ENCODE results near the gene CD36. TPM values are rescaled to one million over a fixed set of nuclear protein-coding genes. Genes with fewer than 3 reads are reported as not detected.

Gene CD36
- total and polyA plus RNA-seq, 4 experiments from 2014 or later: 0.30 to 4.3 (median 3.6) TPM; not detected in 1

DNA sequence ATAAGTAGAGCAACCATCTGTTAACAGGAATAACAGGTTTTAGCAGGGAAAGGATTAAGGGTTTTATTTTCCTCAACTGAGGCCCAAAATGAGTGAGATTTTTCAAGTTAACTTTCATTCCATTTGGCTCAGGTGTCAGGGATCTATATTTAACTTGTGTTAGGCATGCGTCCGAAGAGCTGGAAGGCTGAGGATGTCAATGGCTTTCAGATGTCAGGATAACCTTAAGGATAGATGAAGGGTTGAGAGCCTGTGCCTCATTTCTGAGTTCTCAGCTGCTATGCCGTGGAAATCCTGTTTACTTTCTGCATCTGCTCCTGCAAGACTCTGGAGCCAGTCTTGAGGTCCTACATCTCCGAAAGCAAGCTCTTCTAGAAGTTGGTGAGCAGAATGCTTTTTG lies 36.4 kb upstream of the CD36 start:
- H3K9me3 Mint-ChIP-seq: peaks cover 0 to 6% (median 0%) of the 10 kb centered on the region in 8 donors
- no peaks in the 10 kb centered on the region for H3K27me3 ChIP-seq (ENCODE audit: insufficient read depth, low read length)
- H3K4me1 ChIP-seq (ENCODE audit: insufficient read depth, low read length): no peaks in the 10 kb centered on the region
- H3K9me3 ChIP-seq (ENCODE audit: control insufficient read depth in 1 of 2, low read length in 2 of 2): no peaks in the 10 kb centered on the region
- no peak overlapping the region for H3K4me3 ChIP-seq (ENCODE audit: low read length in 2 of 2)
- DNase-seq: no peak
- H3K27me3 Mint-ChIP-seq: no peaks in the 10 kb centered on the region
- H3K4me1 Mint-ChIP-seq: no peaks in the 10 kb centered on the region
- H3K27ac ChIP-seq (ENCODE audit: low read depth, low read length): no peak overlapping the region
- no peaks in the 10 kb centered on the region for H3K36me3 ChIP-seq (ENCODE audit: insufficient read depth, low read length)
- no peak overlapping the region for H3K27ac Mint-ChIP-seq
- CTCF ChIA-PET (ENCODE audit: partially characterized antibody): interaction anchor here (0.6 kb wide), 1 partner anchor 233 kb away, joined by 3 read pairs; no protein-coding TSS in a partner anchor
- H3K36me3 Mint-ChIP-seq: no peaks in the 10 kb centered on the region
- H3K4me3 Mint-ChIP-seq: no peak overlapping the region
- POLR2A ChIA-PET (ENCODE audit: partially characterized antibody): no interaction called here
- intact Hi-C loops (cut with micrococcal nuclease): no loop called here

DNA sequence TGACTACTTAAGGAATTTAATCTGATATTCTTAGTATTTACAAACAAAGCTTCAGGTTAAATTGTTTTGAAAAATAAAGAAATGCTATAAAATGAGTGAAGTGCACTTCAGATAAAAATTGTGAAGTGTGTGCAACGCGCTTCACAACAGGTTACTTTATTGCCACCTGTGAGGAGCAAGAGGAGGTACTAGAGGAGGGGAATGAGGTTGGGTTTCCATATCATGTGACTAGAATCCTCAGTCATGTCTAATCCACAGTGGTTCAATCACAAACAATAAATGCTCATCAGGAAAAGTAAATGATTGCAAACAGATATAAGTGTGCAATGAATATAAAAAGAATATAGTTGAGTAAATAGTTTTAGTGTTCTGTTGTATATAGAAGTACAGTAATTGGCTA lies 34.5 kb upstream of the CD36 start:
- no peak for DNase-seq
- Histone ChIP-seq H3K27me3 (ENCODE audit: insufficient read depth, low read length) (no peaks in the 10 kb centered on the region), H3K36me3 (ENCODE audit: insufficient read depth, low read length) (no peaks in the 10 kb centered on the region), H3K4me1 (ENCODE audit: insufficient read depth, low read length) (no peaks in the 10 kb centered on the region), H3K9me3 (ENCODE audit: control insufficient read depth in 1 of 2, low read length in 2 of 2) (no peaks in the 10 kb centered on the region), H3K4me3 (ENCODE audit: low read length in 2 of 2) (no peak overlapping the region), H3K27ac (ENCODE audit: low read depth, low read length) (no peak overlapping the region)
- Mint-ChIP-seq H3K4me1 (no peaks in the 10 kb centered on the region), H3K27ac (no peak overlapping the region), H3K4me3 (no peak overlapping the region), H3K27me3 (no peaks in the 10 kb centered on the region), H3K9me3 (peaks cover 0 to 10% (median 0%) of the 10 kb centered on the region in 8 donors), H3K36me3 (no peaks in the 10 kb centered on the region)
- intact Hi-C loops (cut with micrococcal nuclease): no loop called here
- CTCF ChIA-PET (ENCODE audit: partially characterized antibody): no interaction called here
- POLR2A ChIA-PET (ENCODE audit: partially characterized antibody): no interaction called here

GRCh38 chr7:80604436-80604835 lies 34.0 kb upstream of the CD36 start:
- H3K4me3 Mint-ChIP-seq: no peak overlapping the region
- Histone ChIP-seq H3K9me3 (ENCODE audit: control insufficient read depth in 1 of 2, low read length in 2 of 2) (no peaks in the 10 kb centered on the region), H3K36me3 (ENCODE audit: insufficient read depth, low read length) (no peaks in the 10 kb centered on the region), H3K27ac (ENCODE audit: low read depth, low read length) (no peak overlapping the region), H3K4me3 (ENCODE audit: low read length in 2 of 2) (no peak overlapping the region), H3K4me1 (ENCODE audit: insufficient read depth, low read length) (no peaks in the 10 kb centered on the region), H3K27me3 (ENCODE audit: insufficient read depth, low read length) (no peaks in the 10 kb centered on the region)
- H3K9me3 Mint-ChIP-seq: peaks cover 0 to 9% (median 1%) of the 10 kb centered on the region in 8 donors
- no peaks in the 10 kb centered on the region for H3K36me3 Mint-ChIP-seq
- intact Hi-C loops (cut with micrococcal nuclease): no loop called here
- H3K27me3 Mint-ChIP-seq: no peaks in the 10 kb centered on the region
- no peak for DNase-seq
- no peak overlapping the region for H3K27ac Mint-ChIP-seq
- no peaks in the 10 kb centered on the region for H3K4me1 Mint-ChIP-seq
- ChIA-PET CTCF (ENCODE audit: partially characterized antibody) (no interaction called here), POLR2A (ENCODE audit: partially characterized antibody) (no interaction called here)

DNA sequence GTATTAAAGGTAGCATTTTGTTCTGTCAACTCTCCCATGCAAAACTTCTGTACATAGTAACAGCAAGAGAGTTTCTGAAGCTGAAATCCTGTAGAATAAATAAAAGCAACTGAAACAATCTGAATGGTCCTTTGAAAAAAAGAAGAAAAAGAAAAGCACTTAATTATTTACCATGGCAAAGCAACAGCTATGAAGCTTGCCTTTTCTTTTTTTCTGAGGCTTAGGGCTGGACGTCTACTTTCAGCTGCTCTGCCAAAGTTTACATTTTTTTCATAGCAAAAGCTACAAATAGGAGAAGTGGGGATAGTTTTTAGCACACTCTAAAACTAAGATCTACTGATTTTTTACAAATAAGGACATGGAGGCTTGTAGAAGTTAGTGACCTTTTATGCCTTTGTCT lies 31.3 kb upstream of the CD36 start:
- POLR2A ChIA-PET (ENCODE audit: partially characterized antibody): no interaction called here
- Mint-ChIP-seq H3K4me1 (no peaks in the 10 kb centered on the region), H3K36me3 (no peaks in the 10 kb centered on the region), H3K9me3 (peaks cover 0 to 5% (median 0%) of the 10 kb centered on the region in 8 donors), H3K27me3 (no peaks in the 10 kb centered on the region), H3K27ac (no peak overlapping the region), H3K4me3 (no peak overlapping the region)
- Histone ChIP-seq H3K9me3 (ENCODE audit: control insufficient read depth in 1 of 2, low read length in 2 of 2) (no peaks in the 10 kb centered on the region), H3K27me3 (ENCODE audit: insufficient read depth, low read length) (no peaks in the 10 kb centered on the region), H3K4me1 (ENCODE audit: insufficient read depth, low read length) (no peaks in the 10 kb centered on the region), H3K27ac (ENCODE audit: low read depth, low read length) (no peak overlapping the region), H3K4me3 (ENCODE audit: low read length in 2 of 2) (no peak overlapping the region), H3K36me3 (ENCODE audit: insufficient read depth, low read length) (no peaks in the 10 kb centered on the region)
- intact Hi-C loops (cut with micrococcal nuclease): no loop called here
- DNase-seq: no peak
- CTCF ChIA-PET (ENCODE audit: partially characterized antibody): no interaction called here

DNA sequence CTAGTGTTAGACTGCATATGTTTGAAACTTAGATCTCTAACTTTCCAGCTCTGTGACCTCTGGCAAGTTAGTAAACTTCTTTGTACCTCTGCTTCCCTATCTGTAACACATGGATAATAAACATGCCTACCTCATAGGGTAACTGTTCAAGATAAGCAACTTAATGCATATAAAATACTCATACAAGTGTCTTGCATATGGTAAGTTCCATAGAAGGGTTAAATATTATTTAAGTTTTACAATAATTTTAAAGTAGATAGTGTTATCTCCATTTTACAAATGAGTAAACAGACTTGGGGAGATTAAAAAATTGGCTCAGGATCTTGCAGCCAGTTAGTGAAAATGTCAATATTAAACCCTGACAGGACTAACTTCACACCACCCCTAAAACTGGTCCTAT lies 30.1 kb upstream of the CD36 start:
- no peaks in the 10 kb centered on the region for H3K36me3 Mint-ChIP-seq
- Histone ChIP-seq H3K9me3 (ENCODE audit: control insufficient read depth in 1 of 2, low read length in 2 of 2) (no peaks in the 10 kb centered on the region), H3K4me3 (ENCODE audit: low read length in 2 of 2) (no peak overlapping the region), H3K4me1 (ENCODE audit: insufficient read depth, low read length) (no peaks in the 10 kb centered on the region), H3K36me3 (ENCODE audit: insufficient read depth, low read length) (no peaks in the 10 kb centered on the region), H3K27me3 (ENCODE audit: insufficient read depth, low read length) (no peaks in the 10 kb centered on the region), H3K27ac (ENCODE audit: low read depth, low read length) (no peak overlapping the region)
- intact Hi-C loops (cut with micrococcal nuclease): no loop called here
- CTCF ChIA-PET (ENCODE audit: partially characterized antibody): no interaction called here
- POLR2A ChIA-PET (ENCODE audit: partially characterized antibody): no interaction called here
- no peak overlapping the region for H3K27ac Mint-ChIP-seq
- no peak overlapping the region for H3K4me3 Mint-ChIP-seq
- no peaks in the 10 kb centered on the region for H3K4me1 Mint-ChIP-seq
- no peaks in the 10 kb centered on the region for H3K27me3 Mint-ChIP-seq
- no peak for DNase-seq
- H3K9me3 Mint-ChIP-seq: peaks cover 0 to 5% (median 0%) of the 10 kb centered on the region in 8 donors

DNA sequence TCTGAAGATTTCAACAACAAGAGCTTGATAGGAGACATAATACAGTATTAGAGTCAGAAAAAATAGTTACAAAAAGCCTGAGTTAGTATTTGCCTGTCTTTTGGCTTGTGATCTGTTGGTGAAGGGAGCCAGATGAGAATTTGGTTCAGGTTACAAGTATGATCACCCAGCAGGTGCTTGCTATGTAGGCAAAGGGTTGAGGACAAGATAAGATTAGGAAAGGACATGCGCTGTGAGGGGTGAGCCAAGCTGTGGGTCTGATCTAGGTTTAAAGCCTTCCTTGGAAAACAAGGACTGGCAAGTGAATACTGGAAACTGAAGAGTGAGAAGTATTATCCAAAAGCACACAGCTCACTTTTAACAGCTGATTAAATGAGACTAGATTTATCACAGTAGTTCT lies 28.7 kb upstream of the CD36 start:
- CTCF ChIA-PET (ENCODE audit: partially characterized antibody): no interaction called here
- no peak overlapping the region for H3K4me3 Mint-ChIP-seq
- no peaks in the 10 kb centered on the region for H3K36me3 Mint-ChIP-seq
- Histone ChIP-seq H3K4me3 (ENCODE audit: low read length in 2 of 2) (no peak overlapping the region), H3K36me3 (ENCODE audit: insufficient read depth, low read length) (no peaks in the 10 kb centered on the region), H3K27me3 (ENCODE audit: insufficient read depth, low read length) (no peaks in the 10 kb centered on the region), H3K27ac (ENCODE audit: low read depth, low read length) (no peak overlapping the region), H3K9me3 (ENCODE audit: control insufficient read depth in 1 of 2, low read length in 2 of 2) (no peaks in the 10 kb centered on the region), H3K4me1 (ENCODE audit: insufficient read depth, low read length) (no peaks in the 10 kb centered on the region)
- no peak for DNase-seq
- intact Hi-C loops (cut with micrococcal nuclease): no loop called here
- POLR2A ChIA-PET (ENCODE audit: partially characterized antibody): no interaction called here
- H3K27me3 Mint-ChIP-seq: no peaks in the 10 kb centered on the region
- H3K9me3 Mint-ChIP-seq: peaks cover 0 to 5% (median 0%) of the 10 kb centered on the region in 8 donors
- no peak overlapping the region for H3K27ac Mint-ChIP-seq
- no peaks in the 10 kb centered on the region for H3K4me1 Mint-ChIP-seq

- Histone ChIP-seq H3K4me1 (ENCODE audit: insufficient read depth, low read length) (no peaks in the 10 kb centered on the region), H3K36me3 (ENCODE audit: insufficient read depth, low read length) (no peaks in the 10 kb centered on the region), H3K9me3 (ENCODE audit: control insufficient read depth in 1 of 2, low read length in 2 of 2) (no peaks in the 10 kb centered on the region), H3K4me3 (ENCODE audit: low read length in 2 of 2) (no peak overlapping the region), H3K27ac (ENCODE audit: low read depth, low read length) (no peak overlapping the region), H3K27me3 (ENCODE audit: insufficient read depth, low read length) (no peaks in the 10 kb centered on the region)
- no peaks in the 10 kb centered on the region for H3K4me1 Mint-ChIP-seq
- H3K36me3 Mint-ChIP-seq: no peaks in the 10 kb centered on the region
- DNase-seq: no peak
- no peak overlapping the region for H3K27ac Mint-ChIP-seq
- H3K9me3 Mint-ChIP-seq: peaks cover 0 to 8% (median 0%) of the 10 kb centered on the region in 8 donors
- CTCF ChIA-PET (ENCODE audit: partially characterized antibody): no interaction called here
- H3K27me3 Mint-ChIP-seq: no peaks in the 10 kb centered on the region
- intact Hi-C loops (cut with micrococcal nuclease): no loop called here
- POLR2A ChIA-PET (ENCODE audit: partially characterized antibody): no interaction called here
- no peak overlapping the region for H3K4me3 Mint-ChIP-seq
Observed at GRCh38 chr7:80611353-80611752, 27.1 kb upstream of the CD36 start.

- CTCF ChIA-PET (ENCODE audit: partially characterized antibody): no interaction called here
Observed at GRCh38 chr7:80611779-80612178, 26.7 kb upstream of the CD36 start.

More at GRCh38 chr7:80611779-80612178, 26.7 kb upstream of the CD36 start:
- Histone ChIP-seq H3K27me3 (ENCODE audit: insufficient read depth, low read length) (no peaks in the 10 kb centered on the region), H3K4me3 (ENCODE audit: low read length in 2 of 2) (no peak overlapping the region), H3K36me3 (ENCODE audit: insufficient read depth, low read length) (no peaks in the 10 kb centered on the region), H3K9me3 (ENCODE audit: control insufficient read depth in 1 of 2, low read length in 2 of 2) (no peaks in the 10 kb centered on the region), H3K4me1 (ENCODE audit: insufficient read depth, low read length) (no peaks in the 10 kb centered on the region), H3K27ac (ENCODE audit: low read depth, low read length) (no peak overlapping the region)
- Mint-ChIP-seq H3K27me3 (no peaks in the 10 kb centered on the region), H3K27ac (no peak overlapping the region), H3K4me3 (no peak overlapping the region), H3K36me3 (no peaks in the 10 kb centered on the region), H3K9me3 (peaks cover 0 to 8% (median under 1%) of the 10 kb centered on the region in 8 donors), H3K4me1 (no peaks in the 10 kb centered on the region)
- intact Hi-C loops (cut with micrococcal nuclease): no loop called here
- POLR2A ChIA-PET (ENCODE audit: partially characterized antibody): no interaction called here
- DNase-seq: no peak

Measured in CD4-positive, alpha-beta memory T cell (primary cell).